KMS-11 (cell line): ENCODE results near the gene CTPS2.
A peak's percentile ranks its signal among the peaks of the same experiment; 100 is the strongest.
"Not testable (repeated sequence)": the region's sequence is repeated elsewhere in the genome, so short reads cannot be mapped to it uniquely, and the experiment has no call there.

Source experiments
- H2AFZ ChIP-seq: fragments of 200-600 bp; sonication (generic); 2 replicates; pipeline ENCODE4 v1.6.1; 2016; ENCODE audit warnings: antibody characterized with exemption, mixed run types, low read depth
- H3K27ac ChIP-seq: fragments of 200-600 bp; sonication (generic); 2 replicates; pipeline ENCODE4 v1.6.1; 2016; ENCODE audit warnings: mild to moderate bottlenecking, mixed run types
- H3K27me3 ChIP-seq: fragments of 200-600 bp; sonication (generic); 2 replicates; pipeline ENCODE4 v1.6.1; 2017; ENCODE audit warnings: mild to moderate bottlenecking, low read depth, mixed run types, moderate library complexity; ENCODE audit not compliant: insufficient read depth
- H3K36me3 ChIP-seq: fragments of 200-600 bp; sonication (generic); 2 replicates; pipeline ENCODE4 v1.6.1; 2017; ENCODE audit warnings: mild to moderate bottlenecking, mixed run types; ENCODE audit not compliant: insufficient read depth
- H3K4me1 ChIP-seq: fragments of 200-600 bp; sonication (generic); 2 replicates; pipeline ENCODE4 v1.6.1; 2016; ENCODE audit warnings: mild to moderate bottlenecking, low read depth, mixed run types; ENCODE audit not compliant: poor library complexity, severe bottlenecking
- H3K4me2 ChIP-seq: fragments of 200-600 bp; sonication (generic); 2 replicates; pipeline ENCODE4 v1.7.0; 2016; ENCODE audit warnings: mild to moderate bottlenecking, mixed run types
- H3K4me3 ChIP-seq: fragments of 200-600 bp; sonication (generic); IDR thresholded peaks from 2 replicates; pipeline ENCODE4 v1.6.1; 2017; ENCODE audit warnings: low read depth, low read length, mixed read lengths; ENCODE audit not compliant: insufficient read depth
- H3K79me2 ChIP-seq: fragments of 200-600 bp; sonication (generic); 2 replicates; pipeline ENCODE4 v1.6.1; 2016; ENCODE audit warnings: low read depth, mixed run types; ENCODE audit not compliant: insufficient read depth
- H3K9ac ChIP-seq: fragments of 200-600 bp; sonication (generic); 2 replicates; pipeline ENCODE4 v1.6.1; 2016; ENCODE audit warnings: mild to moderate bottlenecking, mixed run types
- H4K20me1 ChIP-seq: fragments of 200-600 bp; sonication (generic); 2 replicates; pipeline ENCODE4 v1.6.1; 2016; ENCODE audit warnings: mild to moderate bottlenecking, mixed run types; ENCODE audit not compliant: insufficient read depth
- TF ChIP-seq, protein P1 (sequence below): fragments of 200-600 bp; sonication (generic); conservative IDR thresholded peaks from 2 replicates; pipeline ENCODE4 v1.6.1; 2017; ENCODE audit warnings: low read depth, mild to moderate bottlenecking, antibody characterized with exemption, low read length, moderate library complexity, mixed read lengths

Gene CTPS2

DNA sequence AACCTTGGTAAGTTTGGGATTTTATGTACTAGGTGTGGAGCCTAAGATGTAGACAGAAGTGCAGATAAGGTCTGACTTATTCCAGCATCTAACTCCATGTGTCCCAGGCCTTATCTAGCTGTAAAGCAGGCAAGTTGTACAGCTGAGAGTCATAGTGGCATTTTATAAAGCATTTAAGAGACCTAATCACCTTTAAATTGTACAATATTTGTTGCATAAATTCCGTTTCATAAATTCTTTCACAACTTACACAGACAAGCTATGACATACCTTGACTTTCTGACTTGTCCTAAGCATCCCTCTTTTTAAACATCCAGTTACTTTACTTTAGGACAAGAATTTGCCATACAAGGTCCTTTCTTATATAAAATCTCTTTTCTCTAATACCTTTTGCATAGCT is 18.0 kb upstream of the CTPS2 start:
- Histone ChIP-seq H3K79me2 (no peaks in the 10 kb centered on the region), H3K4me3 (no peak overlapping the region), H3K36me3 (no peaks in the 10 kb centered on the region), H3K27me3 (no peaks in the 10 kb centered on the region), H3K4me2 (no peak overlapping the region), H4K20me1 (no peaks in the 10 kb centered on the region), H3K9ac (no peak overlapping the region), H3K4me1 (peaks cover 16% of the 10 kb centered on the region), H2AFZ (no peak overlapping the region), H3K27ac (no peak overlapping the region)
- TF ChIP-seq, protein P1, sequence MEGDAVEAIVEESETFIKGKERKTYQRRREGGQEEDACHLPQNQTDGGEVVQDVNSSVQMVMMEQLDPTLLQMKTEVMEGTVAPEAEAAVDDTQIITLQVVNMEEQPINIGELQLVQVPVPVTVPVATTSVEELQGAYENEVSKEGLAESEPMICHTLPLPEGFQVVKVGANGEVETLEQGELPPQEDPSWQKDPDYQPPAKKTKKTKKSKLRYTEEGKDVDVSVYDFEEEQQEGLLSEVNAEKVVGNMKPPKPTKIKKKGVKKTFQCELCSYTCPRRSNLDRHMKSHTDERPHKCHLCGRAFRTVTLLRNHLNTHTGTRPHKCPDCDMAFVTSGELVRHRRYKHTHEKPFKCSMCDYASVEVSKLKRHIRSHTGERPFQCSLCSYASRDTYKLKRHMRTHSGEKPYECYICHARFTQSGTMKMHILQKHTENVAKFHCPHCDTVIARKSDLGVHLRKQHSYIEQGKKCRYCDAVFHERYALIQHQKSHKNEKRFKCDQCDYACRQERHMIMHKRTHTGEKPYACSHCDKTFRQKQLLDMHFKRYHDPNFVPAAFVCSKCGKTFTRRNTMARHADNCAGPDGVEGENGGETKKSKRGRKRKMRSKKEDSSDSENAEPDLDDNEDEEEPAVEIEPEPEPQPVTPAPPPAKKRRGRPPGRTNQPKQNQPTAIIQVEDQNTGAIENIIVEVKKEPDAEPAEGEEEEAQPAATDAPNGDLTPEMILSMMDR = no peak

DNA sequence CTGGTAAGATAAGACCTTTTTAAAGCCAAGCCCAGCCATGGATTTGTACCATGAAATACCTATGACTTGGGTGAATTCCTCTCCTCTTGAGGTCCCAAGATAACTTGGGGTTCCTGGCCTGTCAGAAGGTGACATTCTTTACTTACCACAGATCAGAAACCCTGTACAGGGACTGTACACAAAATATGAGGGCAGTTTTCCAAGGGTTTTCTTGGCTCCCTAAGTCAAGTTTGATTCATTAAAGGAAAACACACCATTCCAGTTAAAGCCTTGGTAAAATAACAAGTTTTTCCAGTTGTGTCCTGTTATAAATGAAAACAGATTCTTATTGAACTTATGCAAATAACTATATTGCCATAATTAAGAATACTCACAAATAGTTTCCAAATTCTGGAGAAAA is 15.2 kb upstream of the CTPS2 start:
- Histone ChIP-seq H3K27ac (no peak overlapping the region), H3K4me2 (no peak overlapping the region), H3K9ac (no peak overlapping the region), H3K4me1 (peaks cover 16% of the 10 kb centered on the region), H3K27me3 (no peaks in the 10 kb centered on the region), H4K20me1 (no peaks in the 10 kb centered on the region), H3K36me3 (no peaks in the 10 kb centered on the region), H3K4me3 (no peak overlapping the region), H3K79me2 (no peaks in the 10 kb centered on the region; the same call in 1 of the 2 replicates), H2AFZ (no peak overlapping the region)
- TF ChIP-seq, protein P1 = no peak

GRCh38 chrX:16726347-16726988 is 14.0 kb upstream of the CTPS2 start:
- H3K79me2 ChIP-seq, H3K4me3 ChIP-seq, H3K9ac ChIP-seq, H4K20me1 ChIP-seq, H3K27me3 ChIP-seq, H3K36me3 ChIP-seq, H2AFZ ChIP-seq: not testable (repeated sequence)
- Histone ChIP-seq H3K4me2 (peak overlapping the region; percentile 7; the same call in 1 of the 2 replicates), H3K27ac (peak overlapping the region; percentile 12; the same call in 1 of the 2 replicates), H3K4me1 (peaks cover 16% of the 10 kb centered on the region)

- Histone ChIP-seq H3K27ac (no peak overlapping the region), H4K20me1 (no peaks in the 10 kb centered on the region), H3K4me2 (no peak overlapping the region), H3K27me3 (no peaks in the 10 kb centered on the region), H3K4me3 (no peak overlapping the region), H3K79me2 (peaks cover 20% of the 10 kb centered on the region), H2AFZ (no peak overlapping the region), H3K9ac (no peak overlapping the region), H3K36me3 (no peaks in the 10 kb centered on the region), H3K4me1 (peaks cover 26% of the 10 kb centered on the region)
- TF ChIP-seq, protein P1 = no peak
Observed at GRCh38 chrX:16725072-16725471, 12.6 kb upstream of the CTPS2 start.

GRCh38 chrX:16722481-16722880 is 10.0 kb upstream of the CTPS2 start:
- Histone ChIP-seq H4K20me1 (no peaks in the 10 kb centered on the region), H3K27ac (no peak overlapping the region), H3K27me3 (no peaks in the 10 kb centered on the region), H3K4me1 (peaks cover 30% of the 10 kb centered on the region), H2AFZ (no peak overlapping the region), H3K79me2 (peaks cover 26% of the 10 kb centered on the region), H3K4me2 (no peak overlapping the region), H3K4me3 (no peak overlapping the region), H3K36me3 (no peaks in the 10 kb centered on the region), H3K9ac (no peak overlapping the region)
- TF ChIP-seq, protein P1 = no peak
